Renal cortex interstitium (tissue), 11 donors: ENCODE results near the gene AGGF1. TPM values are rescaled to one million over a fixed set of nuclear protein-coding genes. Genes with fewer than 3 reads are reported as not detected.

Experiments
- DNase-seq, 11 donors: peaks; one replicate each; pipeline ENCODE4 v3.0.0-alpha.2; 2013; ENCODE audit warnings: low read depth in 9 of 11, low spot score in 4 of 11; ENCODE audit errors: extremely low read depth in 1 of 11
- polyA plus RNA-seq, 3 donors: library from polyadenylated mRNA; unstranded; fragments of 120-200 nt; gene quantifications; one replicate each; pipeline ENCODE4 v1.2.1, GENCODE V29; 2013; ENCODE audit not compliant: insufficient read length in 3 of 3

The AGGF1 gene
- polyA plus RNA-seq, 3 donors, result 29.1 to 34.4 (median 29.4) TPM

- no peak for DNase-seq
Measured at GRCh38 chr5:77012601-77013000, 17.6 kb upstream of the AGGF1 start.

GRCh38 chr5:77015938-77016569 is 14.2 kb upstream of the AGGF1 start:
- peak in 6 of 11 donors; percentile 21 to 56 (median 34) for DNase-seq

GRCh38 chr5:77016962-77017361 is 13.2 kb upstream of the AGGF1 start:
- DNase-seq, result no peak

DNA sequence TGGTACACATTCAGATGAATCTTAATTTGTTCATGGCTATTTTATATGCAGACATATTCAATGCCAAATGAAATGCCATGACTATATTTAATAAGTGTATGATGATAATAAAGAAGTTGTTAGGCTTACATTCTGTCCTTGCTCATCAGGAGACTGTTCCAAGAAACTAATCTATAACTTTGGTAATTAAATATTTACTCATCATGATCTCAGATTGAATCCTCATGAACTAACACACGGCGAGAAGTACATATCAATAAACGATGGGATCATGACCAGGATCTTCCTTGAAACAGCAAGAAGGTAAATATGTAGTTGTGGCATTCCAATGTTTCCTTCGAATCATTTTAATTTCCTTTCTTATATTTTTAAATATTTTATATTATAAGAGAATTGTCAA is 12.5 kb upstream of the AGGF1 start:
- DNase-seq, result no peak

GRCh38 chr5:77022511-77023417 is 7.4 kb upstream of the AGGF1 start:
- peak in 6 of 11 donors; percentile 4 to 35 (median 16) for DNase-seq

DNA sequence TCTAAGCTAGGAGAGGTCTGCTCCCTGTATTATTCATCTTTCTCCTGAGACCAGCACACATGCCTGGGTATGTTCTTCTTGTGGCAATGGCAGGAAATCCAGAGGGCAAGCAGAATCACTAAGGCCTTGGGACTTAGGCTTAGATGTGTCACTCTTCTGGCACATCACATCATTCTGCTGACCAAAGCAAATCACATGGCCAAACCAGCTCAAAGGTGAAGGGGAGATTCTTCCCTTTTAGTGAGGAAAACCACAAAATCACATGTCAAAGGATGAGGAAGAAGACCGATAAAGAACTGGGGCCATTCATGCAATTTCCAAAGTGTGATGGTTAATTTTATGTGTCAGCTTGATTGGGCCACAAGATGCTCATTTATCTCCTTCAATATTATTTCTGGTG is 5.7 kb upstream of the AGGF1 start:
- DNase-seq, result no peak

DNA sequence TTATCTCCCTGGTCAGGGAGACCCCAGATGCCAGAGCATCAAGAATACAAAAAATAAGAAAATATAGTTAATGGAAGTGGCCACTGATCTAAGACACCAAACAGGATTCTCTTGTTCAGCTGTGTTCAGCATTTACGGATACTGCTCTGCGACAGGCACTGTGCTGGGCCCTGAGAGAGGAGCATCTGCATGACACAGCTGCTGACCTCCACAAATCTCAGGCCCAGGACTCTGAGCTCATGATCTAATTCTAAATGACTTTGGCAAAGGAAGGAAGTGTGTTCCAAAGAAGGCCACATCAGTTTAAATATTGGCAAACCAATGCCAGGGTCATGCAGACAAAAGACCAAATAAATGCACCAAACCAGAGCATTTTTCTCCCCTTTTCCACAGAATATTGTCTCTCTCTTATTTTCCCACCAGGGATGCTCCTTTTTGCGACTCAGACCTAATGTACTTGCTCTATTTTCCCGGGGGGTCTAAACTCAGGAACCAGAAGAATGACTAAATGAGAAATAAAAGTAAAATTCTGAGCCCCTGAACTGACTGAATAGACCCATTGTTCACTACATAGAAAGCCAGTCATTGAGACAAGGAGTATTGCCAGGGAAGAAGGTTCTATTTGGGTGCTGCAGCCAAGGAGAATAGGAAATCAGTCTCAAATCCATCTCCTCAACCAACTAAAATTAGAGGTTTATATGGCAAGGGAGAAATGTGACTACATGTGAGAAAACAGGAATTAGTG is 1.4 kb upstream of the AGGF1 start:
- DNase-seq, result no peak

DNA sequence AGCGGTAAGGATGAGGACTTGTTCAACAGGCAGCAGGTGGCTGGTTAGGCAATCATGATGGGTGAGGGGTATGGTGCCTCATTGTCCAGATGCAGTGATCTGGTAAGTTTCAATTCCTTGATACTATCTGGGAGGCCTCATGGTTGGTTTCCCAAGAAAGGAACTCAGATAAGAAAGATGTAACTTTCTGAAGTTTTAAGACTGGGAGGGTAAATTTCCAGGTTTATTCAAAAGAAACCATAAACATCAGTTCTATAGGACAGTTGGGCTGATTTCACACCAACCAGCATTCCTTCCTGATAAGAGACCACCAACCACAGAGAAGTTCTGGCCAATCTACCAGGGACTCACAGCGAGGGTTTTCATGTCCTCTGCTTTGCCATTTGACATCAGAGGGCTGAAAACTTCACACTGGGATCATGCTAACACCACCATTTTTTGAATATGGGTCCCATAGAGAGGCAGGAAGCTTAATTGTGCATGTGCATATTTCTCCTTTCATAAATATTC is 773 bp upstream of the AGGF1 start:
- no peak for DNase-seq

- DNase-seq, result no peak
Measured at GRCh38 chr5:77031891-77032290, 1.7 kb downstream of the AGGF1 start.

DNA sequence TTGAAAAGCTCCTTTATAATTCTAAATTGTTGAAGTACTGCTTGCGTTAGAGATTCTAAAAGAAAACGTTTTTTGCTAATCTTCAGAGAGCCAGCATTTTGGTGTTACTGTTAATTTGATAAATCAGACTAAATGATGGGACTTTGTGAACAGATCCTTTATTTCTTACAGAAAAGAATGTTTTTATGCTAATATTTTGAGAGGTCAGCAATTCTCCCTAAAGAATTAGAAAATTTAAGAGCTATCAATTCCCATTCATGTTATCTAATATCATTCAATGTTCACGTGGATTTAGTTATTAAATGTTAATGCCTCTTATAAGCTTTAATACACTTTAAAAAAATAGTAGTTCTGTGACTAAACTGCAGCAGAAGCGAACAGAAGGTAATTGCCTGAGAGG is 2.4 kb downstream of the AGGF1 start:
- DNase-seq, result no peak

GRCh38 chr5:77033338-77033737 is 3.1 kb downstream of the AGGF1 start:
- no peak for DNase-seq

GRCh38 chr5:77035950-77036349 is 5.7 kb downstream of the AGGF1 start:
- DNase-seq, result no peak

DNA sequence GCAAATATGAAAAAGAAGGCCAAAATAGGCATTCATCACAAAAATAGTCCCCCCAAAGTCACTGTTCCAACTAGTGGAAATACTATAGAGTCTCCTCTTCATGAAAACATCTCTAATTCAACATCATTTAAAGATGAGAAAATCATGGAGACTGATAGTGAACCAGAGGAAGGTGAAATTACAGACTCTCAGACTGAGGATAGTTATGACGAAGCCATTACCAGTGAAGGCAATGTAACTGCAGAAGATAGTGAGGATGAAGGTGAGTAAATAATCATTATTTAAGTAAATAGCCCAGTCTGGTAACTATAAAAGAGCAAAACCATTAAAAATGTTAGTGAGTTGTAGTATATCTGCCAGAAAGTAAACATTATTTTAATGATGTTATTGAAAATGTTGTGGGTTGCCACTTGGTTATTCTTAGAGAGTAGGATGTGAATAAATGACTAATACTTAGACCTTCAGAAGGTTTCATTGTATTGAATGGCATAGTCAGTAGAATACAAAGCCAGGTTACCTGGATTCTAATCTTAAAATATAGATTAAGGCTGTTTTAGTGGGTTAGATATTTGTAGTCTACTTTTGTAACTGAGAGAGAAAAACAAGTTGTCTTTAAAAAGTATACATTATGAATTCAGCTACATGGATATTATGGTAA is 16.3 kb downstream of the AGGF1 start:
- DNase-seq, result no peak

- no peak for DNase-seq
Measured at GRCh38 chr5:77064040-77064439, 33.8 kb downstream of the AGGF1 start.

- DNase-seq, result no peak
Measured at GRCh38 chr5:77065256-77065655, 35.1 kb downstream of the AGGF1 start.

- DNase-seq, result no peak
Measured at GRCh38 chr5:77066184-77066583, 36.0 kb downstream of the AGGF1 start.

DNA sequence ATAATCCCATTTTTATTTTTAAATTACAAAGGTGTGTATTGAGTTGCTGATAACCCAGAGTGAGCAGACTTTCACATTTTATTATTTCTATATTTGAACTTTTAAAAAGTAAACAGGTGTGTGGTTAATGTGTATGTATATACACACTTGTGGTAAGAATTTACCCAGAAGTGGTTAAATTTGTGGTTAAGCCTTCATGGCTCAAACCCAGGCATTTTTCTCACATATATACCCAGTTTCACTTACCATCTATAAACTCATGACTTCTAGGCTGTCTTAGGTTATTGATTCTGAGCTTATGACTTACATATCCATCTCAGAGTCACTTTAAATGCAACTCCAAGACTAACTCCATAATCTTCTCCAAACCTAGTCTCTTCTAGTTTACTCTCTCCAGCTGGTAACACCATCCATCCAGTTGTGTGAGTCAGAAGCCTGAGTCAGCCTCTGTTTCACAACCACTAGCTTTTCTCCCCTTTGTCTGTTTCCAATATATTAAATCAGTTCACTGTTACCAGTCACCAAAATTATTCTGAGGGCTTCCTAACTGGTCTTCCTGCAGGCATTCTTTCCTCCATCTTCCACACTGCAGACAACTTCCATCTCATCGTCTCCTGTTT is 36.7 kb downstream of the AGGF1 start:
- DNase-seq, result no peak

DNA sequence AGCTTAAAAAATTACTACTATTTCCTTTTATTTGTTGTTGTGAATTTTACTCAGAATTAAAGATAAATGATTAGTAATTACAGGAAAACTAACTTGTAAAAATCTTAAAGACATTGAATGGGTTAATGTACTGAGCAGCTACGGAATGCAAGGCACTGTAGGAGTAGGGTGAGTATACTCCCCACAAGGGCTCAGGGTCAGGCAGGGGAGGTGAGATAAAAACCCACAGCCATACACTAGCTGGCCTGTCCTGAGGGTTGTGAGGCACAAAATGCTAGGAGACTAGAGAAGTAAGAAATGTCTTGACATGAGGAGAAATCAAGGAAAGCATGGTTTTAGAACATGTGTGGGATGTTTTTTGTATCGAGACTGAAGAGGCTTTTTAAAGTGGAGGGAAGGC is 43.5 kb downstream of the AGGF1 start:
- DNase-seq, result no peak

GRCh38 chr5:77074745-77075144 is 44.5 kb downstream of the AGGF1 start:
- no peak for DNase-seq
